GM21367 (cell line): Measurements from ENCODE around the gene FYCO1.

Source experiments
- ATAC-seq: cut with Tn5 transposase; IDR thresholded peaks from one replicate; pipeline ENCODE4 v1.9.1; 2021; ENCODE audit not compliant: unreplicated experiment

Gene FYCO1

DNA sequence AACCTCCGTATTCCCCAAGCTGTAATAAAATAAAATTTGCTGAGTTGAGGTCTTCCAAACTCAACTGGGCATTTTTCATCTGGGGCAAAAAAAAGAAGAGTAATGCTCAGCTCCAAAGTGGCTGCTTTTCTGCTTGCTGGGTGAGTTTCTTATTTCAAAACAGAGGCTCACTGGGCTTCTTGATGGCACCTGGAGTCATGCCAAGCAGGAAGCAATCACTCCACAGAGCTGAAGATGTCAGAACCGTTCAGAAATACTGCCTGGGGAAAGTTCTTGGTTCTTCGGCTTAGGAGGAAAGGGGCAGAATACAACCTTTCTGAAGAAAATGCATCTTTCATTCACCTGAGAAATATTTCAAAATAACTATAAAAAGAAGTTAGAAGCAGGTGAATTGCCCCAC lies 105.2 kb downstream of the FYCO1 start:
- ATAC-seq: no peak

DNA sequence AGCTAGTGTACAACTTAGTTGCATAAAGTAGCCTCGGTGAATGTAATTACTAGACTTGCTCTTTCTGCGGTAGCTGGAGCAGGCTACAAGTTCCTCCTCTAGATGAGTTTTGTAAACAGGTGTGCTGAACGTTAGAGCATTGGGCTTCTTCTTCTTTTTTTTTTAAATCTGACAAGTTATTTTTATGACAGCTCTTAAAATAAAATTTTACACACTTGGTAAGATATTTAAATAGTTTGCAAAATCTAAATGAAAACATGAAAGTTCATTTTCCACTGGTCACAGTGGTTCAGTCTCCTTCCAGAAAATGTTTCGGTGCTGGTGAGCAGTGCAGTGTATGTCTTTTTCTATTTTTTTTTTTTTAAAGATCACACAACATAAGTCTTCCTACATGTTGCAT lies 106.3 kb downstream of the FYCO1 start:
- no peak for ATAC-seq

DNA sequence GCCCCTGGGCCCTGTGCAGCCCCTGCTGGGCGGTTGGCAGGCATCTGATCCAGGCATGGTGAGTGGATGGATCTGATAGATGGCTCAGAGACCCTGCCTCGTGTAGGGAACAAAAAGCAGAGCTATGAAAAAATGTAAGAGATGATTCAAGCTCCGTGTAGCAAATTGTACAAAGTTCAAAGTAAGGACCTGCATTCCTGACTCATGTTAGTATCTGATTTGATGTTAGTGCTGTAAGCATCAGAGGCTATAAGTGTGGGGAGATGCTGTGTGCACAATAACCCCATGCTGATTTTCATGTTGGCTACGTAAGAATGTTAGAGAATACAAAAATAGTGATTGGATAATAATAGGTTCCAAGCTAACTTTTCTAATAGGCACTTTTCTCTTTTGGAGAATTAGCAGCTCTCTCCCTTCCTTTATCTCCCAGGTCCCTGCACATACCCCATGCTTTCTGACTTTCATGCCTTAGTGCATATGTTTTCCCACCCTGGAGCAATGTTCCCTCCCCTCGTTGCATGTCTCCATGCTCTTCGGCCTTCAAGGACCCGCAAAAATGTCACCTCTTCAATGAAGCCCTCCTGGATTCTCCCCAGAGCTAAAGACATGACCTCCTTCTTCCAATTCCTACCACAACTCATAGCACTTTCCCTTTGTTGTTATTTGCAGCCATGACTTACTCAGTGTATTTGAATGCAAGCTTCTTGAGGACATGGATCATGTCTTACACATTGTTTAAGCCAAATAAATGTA lies 107.7 kb downstream of the FYCO1 start:
- ATAC-seq: no peak

DNA sequence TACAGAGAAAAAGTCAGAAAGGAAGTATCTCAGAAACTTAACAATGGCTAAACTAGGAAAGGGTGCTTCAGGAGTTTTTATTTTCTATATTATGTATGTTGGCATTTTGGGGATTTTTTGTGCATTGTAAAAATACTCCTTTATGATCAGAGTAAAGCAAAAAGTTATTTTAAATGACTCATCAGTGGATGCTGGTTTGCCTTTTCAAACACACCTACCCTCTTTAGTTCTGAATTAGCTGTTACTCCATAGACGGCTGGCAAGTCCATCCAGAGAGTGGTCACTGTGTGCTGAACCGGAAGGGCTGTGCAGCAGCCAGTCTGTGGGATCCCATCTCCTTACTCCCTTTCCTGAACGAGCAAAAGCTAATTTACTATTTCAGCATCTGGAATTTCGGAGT lies 108.3 kb downstream of the FYCO1 start:
- ATAC-seq: no peak

DNA sequence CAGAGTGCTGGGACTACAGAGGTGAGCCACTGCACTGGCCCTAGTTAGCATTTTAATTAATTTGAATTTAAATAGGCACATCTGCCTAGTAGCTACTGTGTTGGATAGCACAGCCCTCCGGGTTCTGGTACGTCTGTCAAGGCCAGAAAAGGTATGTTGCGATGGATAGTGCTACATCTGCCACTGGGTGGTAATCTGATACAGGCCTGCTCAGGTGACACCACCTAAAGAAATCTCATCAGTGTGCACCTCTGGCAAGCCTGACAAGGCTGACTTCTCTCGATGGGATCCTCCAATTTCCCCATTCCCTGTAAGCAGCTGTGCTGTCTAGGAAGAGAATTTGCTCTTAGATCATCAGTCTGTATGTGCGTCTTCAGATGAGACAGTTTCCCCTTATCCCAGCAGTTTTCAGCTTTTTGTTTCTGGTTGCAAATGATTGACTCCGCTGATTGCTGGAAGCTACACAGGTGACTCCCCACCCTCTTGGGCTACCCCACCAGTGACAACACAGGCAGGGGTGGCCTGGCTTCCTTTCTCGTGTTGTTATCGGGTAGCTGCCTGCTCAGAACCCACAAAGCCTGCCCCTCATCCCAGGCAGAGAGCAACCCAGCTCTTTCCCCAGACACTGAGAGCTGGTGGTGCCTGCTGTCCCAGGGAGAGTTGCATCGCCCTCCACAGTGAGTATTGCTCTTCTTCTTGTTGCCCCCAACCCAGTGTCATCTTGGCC lies 109.5 kb downstream of the FYCO1 start, which contains the start of gene CCR9:
Gene CCR9, plus strand, starts transcription at position 565 of the 727 bp plus-strand sequence. CDS start 8,391 bp downstream, outside the sequence.
- no peak for ATAC-seq

DNA sequence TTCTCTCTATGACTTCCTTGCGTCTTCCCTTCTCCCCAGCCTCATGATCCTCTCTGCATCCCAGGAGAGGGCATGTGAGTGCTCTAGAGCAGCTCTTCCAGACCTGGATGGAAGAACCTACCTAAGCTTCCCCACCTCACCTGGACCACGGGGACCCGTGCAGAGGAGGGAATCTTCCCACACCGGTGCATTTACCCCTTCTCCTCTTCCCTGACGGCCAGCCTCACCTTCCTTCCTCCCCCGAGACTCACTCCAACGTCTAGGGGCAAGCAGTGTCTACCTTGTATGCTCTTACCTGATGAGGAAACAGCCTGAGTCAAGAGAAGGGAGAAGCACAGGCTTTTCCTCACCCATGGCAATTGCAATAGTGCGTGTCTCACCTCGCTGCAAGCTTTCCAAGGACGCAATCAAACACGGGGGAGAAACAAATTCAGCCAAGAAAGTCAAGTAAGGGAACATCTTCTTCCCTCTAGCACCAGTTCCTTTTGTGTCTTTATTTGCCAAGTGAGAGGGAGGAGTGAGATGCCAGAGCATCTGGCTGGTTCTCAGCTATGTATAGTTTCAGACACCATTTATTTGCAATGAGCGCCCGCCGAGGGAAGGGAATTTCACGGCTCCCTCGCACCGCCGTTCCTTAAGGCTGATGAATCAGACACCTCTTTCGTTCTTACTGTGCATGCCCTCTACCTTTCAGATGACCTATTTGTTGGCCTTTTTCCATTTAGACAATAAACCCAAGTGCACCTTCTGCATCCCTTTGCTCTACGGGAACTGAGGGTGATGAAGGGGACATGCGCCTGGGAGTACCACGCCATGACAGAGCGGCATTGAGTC lies 111.0 kb downstream of the FYCO1 start:
- no peak for ATAC-seq

DNA sequence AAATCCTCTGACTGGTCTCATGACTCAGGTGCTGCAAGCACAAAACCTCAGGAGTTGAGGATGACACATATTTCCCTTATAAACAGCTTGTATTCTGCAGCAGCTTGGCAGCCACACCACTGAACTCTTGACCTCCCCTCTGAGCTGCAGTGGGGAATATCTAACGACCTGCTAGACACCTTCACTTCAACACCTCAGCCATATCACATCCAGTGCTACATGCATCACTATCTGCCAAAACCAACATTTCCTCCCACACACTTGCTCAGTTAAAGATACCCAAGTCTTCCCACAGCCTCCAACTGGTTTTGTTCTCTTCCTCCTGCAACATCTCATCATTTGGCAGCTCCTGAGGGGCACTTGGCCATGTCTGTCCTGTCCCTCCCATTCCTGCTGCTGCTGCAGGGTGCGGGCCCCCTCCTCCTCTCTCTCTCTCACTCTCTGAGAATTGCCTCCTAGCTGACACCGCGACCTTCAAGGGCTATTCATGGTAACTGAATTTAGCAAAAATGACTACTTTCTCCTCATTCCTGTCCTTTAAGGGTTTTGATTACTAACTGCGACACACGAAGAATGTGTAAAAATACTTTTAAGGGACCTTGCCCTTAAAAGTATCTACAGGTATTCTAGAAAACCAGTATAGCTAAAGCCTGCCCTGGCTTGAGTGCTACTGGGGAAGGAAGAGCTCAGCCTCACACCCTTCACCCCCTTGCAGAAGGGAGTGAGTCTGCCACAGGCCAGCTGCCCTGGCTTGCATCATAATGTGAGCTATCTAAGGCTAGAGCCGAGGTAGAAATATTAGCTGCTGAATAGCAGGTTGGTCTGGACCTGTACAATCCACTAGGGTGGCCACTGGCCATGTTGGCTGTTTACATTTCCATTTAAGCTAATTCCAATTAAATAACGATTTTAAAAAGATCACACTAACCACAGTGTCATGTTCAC lies 114.3 kb downstream of the FYCO1 start:
- no peak for ATAC-seq

DNA sequence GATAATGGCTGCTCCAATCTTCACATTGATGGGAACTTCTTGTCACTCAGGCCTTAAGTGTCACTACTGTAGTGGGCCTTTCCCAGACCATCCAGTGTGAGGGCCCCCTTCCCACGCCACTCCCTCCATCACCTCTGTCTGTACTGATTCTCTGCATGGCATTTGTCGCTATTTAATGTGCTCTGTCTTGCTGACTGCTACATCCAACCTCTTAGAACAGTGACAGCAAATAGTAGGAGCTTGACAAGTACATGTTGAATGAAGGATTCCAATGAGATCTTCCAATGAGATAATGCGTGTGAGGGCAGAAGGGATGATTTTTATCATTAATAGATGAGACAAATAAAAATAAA lies 114.9 kb downstream of the FYCO1 start:
- no peak for ATAC-seq

DNA sequence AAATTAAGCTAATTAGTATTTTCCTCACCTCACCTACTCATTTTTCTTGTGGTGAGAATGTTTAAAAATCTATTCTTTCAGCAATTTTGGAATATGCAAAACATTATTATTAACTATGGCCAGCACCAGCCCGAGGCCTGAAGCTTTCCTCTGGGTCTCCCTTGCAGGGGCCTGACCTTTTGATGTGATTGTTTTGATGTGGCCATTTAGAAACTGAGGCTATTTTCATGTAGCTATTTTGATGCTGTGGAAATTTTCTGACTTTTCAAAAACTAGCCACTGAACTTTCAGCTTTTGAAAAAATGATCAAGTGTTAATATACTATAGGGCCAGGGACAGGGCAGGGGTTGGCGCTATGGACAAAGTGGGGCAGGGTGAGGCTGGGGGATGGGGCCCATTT lies 117.5 kb downstream of the FYCO1 start:
- no peak for ATAC-seq

DNA sequence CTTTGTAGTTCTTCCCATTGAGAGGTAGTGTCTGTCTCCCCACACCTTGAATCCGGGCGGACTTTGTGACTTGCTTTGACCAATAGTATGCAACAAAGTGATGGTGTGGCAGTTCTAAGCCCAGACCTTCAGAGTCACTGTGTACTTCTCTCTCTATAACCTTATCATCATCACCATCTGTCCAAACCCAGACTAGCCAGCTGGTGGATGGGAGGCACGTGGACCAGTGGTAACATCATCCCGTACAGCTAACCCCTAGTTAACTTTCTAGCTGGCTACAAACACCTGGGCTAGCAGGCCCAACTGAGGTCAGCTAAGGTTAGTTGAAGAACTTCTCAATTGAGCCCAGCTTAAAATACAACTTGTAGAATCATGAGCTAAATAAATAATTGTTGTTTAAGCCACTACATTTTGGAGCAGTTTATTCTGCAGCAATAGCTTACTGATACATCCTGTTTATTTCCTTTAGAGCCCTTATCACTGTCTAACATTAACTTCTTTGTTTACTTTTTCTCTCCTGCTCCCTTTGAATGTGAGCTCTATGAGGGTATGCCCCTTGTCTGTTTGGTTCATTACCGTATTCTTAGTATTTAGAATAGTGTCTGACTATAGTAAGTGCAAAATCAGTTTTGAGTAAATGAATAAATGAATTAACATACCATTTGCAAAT lies 120.8 kb downstream of the FYCO1 start:
- no peak for ATAC-seq

DNA sequence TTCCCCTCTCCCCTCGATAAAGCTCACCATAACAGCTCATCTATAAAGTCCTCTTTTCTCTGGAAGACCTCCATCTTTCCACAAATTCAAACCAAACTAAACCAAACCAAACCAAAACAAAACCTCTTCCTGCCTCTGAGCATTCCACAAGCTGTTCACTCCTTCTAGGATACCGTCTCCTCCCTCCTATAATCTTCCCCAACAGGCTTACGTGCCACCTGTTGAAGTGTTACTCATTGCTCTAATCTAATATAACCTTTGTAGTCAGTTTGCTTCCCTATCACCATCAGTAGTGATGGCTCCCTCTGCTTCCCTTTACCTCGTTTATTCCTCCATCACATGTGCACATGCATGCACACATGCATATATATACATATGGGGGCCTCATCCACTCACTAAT lies 122.0 kb downstream of the FYCO1 start:
- ATAC-seq: no peak

DNA sequence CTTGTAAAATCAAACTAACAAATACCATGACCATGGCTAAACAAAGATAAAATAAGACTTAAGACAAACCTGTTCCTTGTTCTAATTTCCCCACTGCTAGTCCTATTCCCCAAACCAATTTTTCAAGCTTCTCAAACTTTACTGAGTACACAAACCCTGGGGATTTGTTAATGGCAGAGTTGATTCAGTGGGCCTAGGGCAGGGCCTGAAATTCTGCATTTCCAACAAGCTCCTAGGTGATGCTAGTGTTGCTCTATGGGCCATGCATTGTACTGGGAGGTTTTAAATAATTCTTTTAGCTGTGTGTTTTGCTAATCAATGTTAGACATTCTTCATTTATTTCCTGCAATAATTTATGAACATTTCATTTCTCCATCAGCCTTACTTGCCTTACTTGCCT lies 122.6 kb downstream of the FYCO1 start:
- no peak for ATAC-seq

DNA sequence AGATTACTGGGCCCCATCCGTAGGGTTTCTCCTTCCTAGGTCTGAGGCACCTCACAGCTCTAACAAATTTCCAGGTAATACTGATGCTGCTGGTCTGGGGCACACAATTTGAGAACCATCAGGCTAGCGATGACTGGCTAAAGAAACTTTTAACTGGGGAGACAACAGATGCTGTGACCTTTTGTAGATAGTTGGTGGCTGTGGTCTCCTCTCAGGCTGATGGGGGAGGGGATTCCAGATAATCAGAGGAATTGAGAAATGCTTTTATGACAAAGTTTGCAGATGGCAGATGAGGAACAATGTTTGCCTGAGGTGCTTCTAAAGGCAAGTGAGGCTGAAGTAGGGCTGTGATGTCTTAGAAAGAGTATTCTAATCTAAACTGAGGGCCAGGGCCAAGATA lies 123.1 kb downstream of the FYCO1 start:
- ATAC-seq: no peak

DNA sequence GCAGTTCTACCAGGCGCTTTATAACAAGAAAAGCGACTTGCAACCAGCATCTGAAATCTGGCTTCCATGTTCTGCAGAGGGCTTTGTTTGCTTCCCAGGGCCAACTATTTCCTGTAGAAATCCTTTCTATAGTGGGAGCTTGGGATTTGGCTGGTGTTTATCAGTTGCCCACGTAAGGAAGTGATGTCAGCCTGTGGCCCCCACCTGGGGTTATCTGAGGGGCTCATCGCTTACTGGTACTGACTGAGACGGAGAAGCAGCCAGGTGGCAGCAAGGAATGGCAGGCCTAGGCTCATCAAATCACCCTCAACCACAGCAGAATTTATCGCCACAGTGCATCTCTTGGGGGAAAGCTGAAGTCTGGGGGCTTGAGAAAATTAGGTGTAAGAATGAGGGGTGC lies 123.8 kb downstream of the FYCO1 start:
- ATAC-seq: no peak

DNA sequence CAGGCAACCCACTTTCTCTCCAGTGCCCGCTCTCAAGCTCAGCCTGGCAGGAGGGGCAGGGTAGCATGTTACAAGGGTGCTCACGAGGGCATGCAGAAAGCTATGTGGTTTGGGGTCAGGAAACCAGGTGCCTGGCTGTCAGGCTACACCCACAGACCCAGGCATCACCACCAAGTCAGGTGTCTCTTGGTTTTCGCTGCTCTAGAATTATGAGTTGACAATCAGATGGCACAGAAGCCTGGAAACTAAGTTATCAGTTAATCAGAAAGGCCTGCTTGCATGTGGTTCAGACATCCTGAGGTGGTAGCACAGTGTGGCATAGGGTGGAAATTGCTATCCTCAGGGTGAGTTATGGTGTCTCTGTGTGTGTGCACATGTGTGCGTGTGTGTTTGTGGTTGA lies 125.5 kb downstream of the FYCO1 start:
- ATAC-seq: no peak

DNA sequence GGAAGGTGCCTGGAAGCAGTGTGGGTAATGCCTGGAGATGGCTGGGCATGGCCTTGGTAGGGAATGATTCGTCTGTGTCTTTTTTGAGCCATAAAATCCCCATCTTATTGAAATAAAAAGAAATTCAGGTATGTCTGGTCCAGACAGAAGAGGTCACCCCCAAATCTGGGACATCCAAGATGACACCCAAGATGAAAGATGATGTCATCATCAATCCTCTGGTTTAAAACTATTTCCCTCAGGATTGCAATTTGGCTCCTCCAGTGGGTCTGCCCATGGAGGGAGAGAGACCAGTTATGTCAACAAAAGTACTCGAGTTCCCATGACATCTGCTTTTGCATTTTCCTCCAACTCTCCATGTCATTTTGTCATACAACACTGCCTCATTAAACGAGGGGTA lies 126.0 kb downstream of the FYCO1 start:
- no peak for ATAC-seq

DNA sequence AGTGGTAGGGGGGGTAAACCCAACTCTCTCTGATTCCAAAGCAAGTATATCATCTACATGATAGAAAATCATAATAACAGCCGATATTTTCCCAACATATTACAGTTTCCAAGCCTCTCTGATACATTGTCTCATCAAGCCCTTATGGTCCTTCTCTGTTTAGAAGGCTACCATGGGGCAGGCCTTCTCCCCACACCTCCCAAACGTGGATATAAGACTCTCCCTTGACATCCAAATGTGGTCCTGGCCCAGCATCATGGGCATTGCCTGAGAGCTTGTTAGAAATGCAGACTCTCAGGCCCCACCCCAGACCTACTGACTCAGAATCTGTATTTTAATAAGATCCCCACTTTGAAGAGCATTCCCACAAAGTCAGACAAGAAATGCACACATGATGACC lies 127.0 kb downstream of the FYCO1 start:
- ATAC-seq: no peak

DNA sequence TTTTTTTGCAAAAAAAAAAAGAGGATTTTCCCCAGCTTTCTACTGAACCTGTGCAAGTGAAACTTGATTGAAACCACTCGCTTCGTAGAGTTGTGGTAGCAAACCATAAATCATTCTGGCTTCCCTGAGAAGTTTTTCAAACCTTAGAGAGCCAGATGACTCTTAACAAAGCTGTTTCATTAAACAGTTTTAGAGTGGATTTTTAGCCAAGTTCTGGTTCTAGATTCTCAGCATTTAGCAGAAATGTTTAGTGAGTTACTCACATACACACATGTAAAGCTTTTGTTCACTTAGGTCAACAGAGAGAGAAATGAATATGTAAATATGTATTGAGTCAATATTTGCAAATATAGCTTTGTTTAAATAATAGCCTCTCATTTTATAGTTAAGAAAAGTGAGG lies 127.4 kb downstream of the FYCO1 start:
- no peak for ATAC-seq
